H1 (cell line): Measurements from ENCODE around the gene RALGDS. TPM values are rescaled to one million over a fixed set of nuclear protein-coding genes. Genes with fewer than 3 reads are reported as not detected.
"Not testable (repeated sequence)": the region's sequence is repeated elsewhere in the genome, so short reads cannot be mapped to it uniquely, and the experiment has no call there.

Experiments used
- CTCF ChIA-PET: fragments of 300-600 bp; sonication (Branson Sonifier 250); formaldehyde crosslinking; loops from one replicate; lab custom pipeline; 2021; ENCODE audit not compliant: partially characterized antibody; lab: Charles Lee
- POLR2A ChIA-PET: fragments of 300-600 bp; sonication (Branson Sonifier 250); formaldehyde crosslinking; loops from one replicate; lab custom pipeline; 2021; ENCODE audit warnings: inconsistent platforms; ENCODE audit not compliant: partially characterized antibody; lab: Charles Lee
- DNase-seq, 2 experiments: peaks; one replicate each; pipeline versions ENCODE4 v3.0.0 to v3.0.0-alpha.2; 2010 to 2022; ENCODE audit warnings: low spot score in 2 of 2, low read depth in 1 of 2, mixed read lengths in 1 of 2
- FAIRE-seq: peaks from 2 replicates; lab custom pipeline; 2011; peaks lifted over from hg19 to GRCh38; lab: Jason Lieb, UNC
- H2AFZ ChIP-seq: 2 replicates; pipeline ENCODE4 v1.8.1; 2012; ENCODE audit warnings: low read length, inconsistent platforms
- H2AK5ac ChIP-seq: 2 replicates; pipeline ENCODE4 v1.6.1; 2013; ENCODE audit warnings: low read depth, low read length
- H2BK120ac ChIP-seq: replicated peaks from 2 replicates; pipeline ENCODE3; 2013; ENCODE audit warnings: low read depth, low read length, inconsistent platforms
- H2BK12ac ChIP-seq: 2 replicates; pipeline ENCODE4 v1.6.1; 2013; ENCODE audit warnings: low read depth, low read length
- H2BK15ac ChIP-seq: 2 replicates; pipeline ENCODE4 v1.6.1; 2013; ENCODE audit warnings: low read length
- H2BK20ac ChIP-seq: 2 replicates; pipeline ENCODE4 v1.6.1; 2013; ENCODE audit warnings: low read length
- H2BK5ac ChIP-seq: 2 replicates; pipeline ENCODE4 v1.6.1; 2013; ENCODE audit warnings: low read depth, low read length
- H3K14ac ChIP-seq: 2 replicates; pipeline ENCODE4 v1.6.1; 2013; ENCODE audit warnings: inconsistent platforms; ENCODE audit not compliant: insufficient read length
- H3K18ac ChIP-seq: 2 replicates; pipeline ENCODE4 v1.6.1; 2013; ENCODE audit warnings: low read length; ENCODE audit errors: extremely low read depth
- H3K23ac ChIP-seq: 2 replicates; pipeline ENCODE4 v1.6.1; 2013; ENCODE audit warnings: inconsistent platforms; ENCODE audit not compliant: insufficient read length
- H3K23me2 ChIP-seq: 2 replicates; pipeline ENCODE4 v1.6.1; 2013; ENCODE audit warnings: low read depth, low read length
- H3K27ac ChIP-seq: 2 replicates; pipeline ENCODE4 v1.6.1; 2011; ENCODE audit warnings: low read depth, low read length, inconsistent platforms
- H3K27me3 ChIP-seq, 4 experiments: replicated peaks in 1 of 4; 1 replicate in 1 of 4; 2 replicates in 3 of 4; pipeline versions ENCODE4 v1.6.1 to v1.8.1; 2011 to 2013; ENCODE audit warnings: low read length in 3 of 4, mild to moderate bottlenecking in 3 of 4, inconsistent platforms in 2 of 4, mixed read lengths in 2 of 4, moderate library complexity in 1 of 4; ENCODE audit not compliant: control insufficient read depth in 3 of 4, insufficient read depth in 3 of 4; ENCODE audit errors: extremely low read depth in 1 of 4
- H3K36me3 ChIP-seq, 4 experiments: 2 replicates each; pipeline versions ENCODE4 v1.6.1 to v1.8.1; 2011 to 2013; ENCODE audit warnings: mild to moderate bottlenecking in 4 of 4, low read length in 3 of 4, moderate library complexity in 2 of 4, control low read depth in 1 of 4, inconsistent platforms in 1 of 4; ENCODE audit not compliant: insufficient read depth in 4 of 4, control insufficient read depth in 2 of 4
- H3K4ac ChIP-seq: replicated peaks from 2 replicates; pipeline ENCODE3; 2013; ENCODE audit warnings: low read length, low read depth, mixed read lengths, inconsistent platforms; ENCODE audit not compliant: insufficient read length
- H3K4me1 ChIP-seq, 4 experiments: replicated peaks in 1 of 4; 1 replicate in 1 of 4; 2 replicates in 3 of 4; pipeline versions ENCODE4 v1.6.1 to v1.8.1; 2011 to 2013; ENCODE audit warnings: low read length in 3 of 4, inconsistent platforms in 2 of 4, mixed read lengths in 1 of 4; ENCODE audit not compliant: insufficient read depth in 4 of 4, control insufficient read depth in 3 of 4
- H3K4me2 ChIP-seq, 2 experiments: 2 replicates each; pipeline versions ENCODE4 v1.6.1 to v1.8.1; 2011 to 2013; ENCODE audit warnings: low read depth in 2 of 2, low read length in 2 of 2, control low read depth in 1 of 2, inconsistent platforms in 1 of 2, mild to moderate bottlenecking in 1 of 2; ENCODE audit not compliant: insufficient read depth in 1 of 2
- H3K4me3 ChIP-seq, 4 experiments: fragments of 200-600, 300-600 bp in 1 of 4; sonication (generic), shearing (Covaris generic), sonication (Bioruptor Twin) in 1 of 4; 2 replicates each; pipeline versions ENCODE4 v1.5.1 to v1.8.1; 2011 to 2016; ENCODE audit warnings: low read length in 4 of 4, low read depth in 3 of 4, control low read depth in 2 of 4, inconsistent platforms in 2 of 4, mild to moderate bottlenecking in 2 of 4, mixed read lengths in 1 of 4, moderate library complexity in 1 of 4; ENCODE audit not compliant: insufficient read depth in 2 of 4; ENCODE audit errors: extremely low read depth in 1 of 4
- H3K56ac ChIP-seq: replicated peaks from 2 replicates; pipeline ENCODE3; 2013; ENCODE audit warnings: low read depth, mild to moderate bottlenecking, mixed read lengths, low read length, inconsistent platforms; ENCODE audit not compliant: insufficient read length
- H3K79me1 ChIP-seq: 2 replicates; pipeline ENCODE4 v1.6.1; 2013; ENCODE audit warnings: low read depth, low read length, control low read depth
- H3K79me2 ChIP-seq, 2 experiments: 2 replicates each; pipeline versions ENCODE4 v1.6.1 to v1.8.1; 2012 to 2013; ENCODE audit warnings: low read length in 2 of 2, mild to moderate bottlenecking in 2 of 2, inconsistent platforms in 1 of 2; ENCODE audit not compliant: insufficient read depth in 2 of 2, control insufficient read depth in 1 of 2
- H3K9ac ChIP-seq, 4 experiments: replicated peaks in 1 of 4; 1 replicate in 1 of 4; 2 replicates in 3 of 4; pipeline versions ENCODE4 v1.6.1 to v1.8.1; 2011 to 2013; ENCODE audit warnings: low read depth in 3 of 4, low read length in 3 of 4, control low read depth in 2 of 4, mild to moderate bottlenecking in 2 of 4, moderate library complexity in 2 of 4, inconsistent platforms in 1 of 4; ENCODE audit errors: extremely low read depth in 1 of 4
- H3K9me3 ChIP-seq, 2 experiments: 2 replicates each; pipeline versions ENCODE4 v1.6.1 to v1.8.1; 2012 to 2013; ENCODE audit warnings: mild to moderate bottlenecking in 2 of 2, moderate library complexity in 2 of 2, control low read depth in 1 of 2, inconsistent platforms in 1 of 2, low read depth in 1 of 2, low read length in 1 of 2, mixed read lengths in 1 of 2; ENCODE audit not compliant: insufficient read depth in 2 of 2
- H4K20me1 ChIP-seq, 2 experiments: replicated peaks in 1 of 2; 2 replicates each; pipeline versions ENCODE3 to v1.8.1; 2011 to 2013; ENCODE audit warnings: inconsistent platforms in 2 of 2, low read length in 2 of 2, mild to moderate bottlenecking in 1 of 2; ENCODE audit not compliant: insufficient read depth in 2 of 2, control insufficient read depth in 1 of 2
- H4K5ac ChIP-seq: 2 replicates; pipeline ENCODE4 v1.6.1; 2013; ENCODE audit warnings: low read length, low read depth, mixed read lengths, inconsistent platforms; ENCODE audit not compliant: insufficient read length
- H4K8ac ChIP-seq: 2 replicates; pipeline ENCODE4 v1.8.0; 2013; ENCODE audit warnings: mild to moderate bottlenecking, moderate library complexity, low read length, inconsistent platforms; ENCODE audit not compliant: insufficient read depth; ENCODE audit errors: extremely low read depth
- H4K91ac ChIP-seq: replicated peaks from 2 replicates; pipeline ENCODE3; 2013; ENCODE audit warnings: low read length, mixed read lengths, inconsistent platforms; ENCODE audit not compliant: insufficient read length
- WGBS, 2 experiments: shearing (Covaris generic) in 1 of 2; methylation state at CpG; one replicate each; pipeline versions ENCODE4 v1.1.6 to v1.1.7; 2013 to 2015; ENCODE audit warnings: low lambda C conversion rate in 2 of 2, mixed read lengths in 2 of 2, inconsistent platforms in 1 of 2, low coverage in 1 of 2, missing lambda C conversion rate in 1 of 2; ENCODE audit not compliant: insufficient replicate concordance in 2 of 2, insufficient coverage in 1 of 2, insufficient read length in 1 of 2; ENCODE audit errors: extremely low coverage in 1 of 2, missing lambda C conversion rate in 1 of 2; 5-methylcytosine and 5-hydroxymethylcytosine counted together
- polyA plus RNA-seq, 7 experiments: library from polyadenylated mRNA; depleted of rRNA in 3 of 7; stranded (reverse) in 5 of 7; unstranded in 2 of 7; fragments of >200 nt in 5 of 7; fragments of 200-250 nt in 2 of 7; gene quantifications; 1 replicate in 5 of 7; 2 replicates in 1 of 7; 4 replicates in 1 of 7; pipeline versions ENCODE4 v1.2.1 to v1.2.3, GENCODE V29; 2011 to 2013; ENCODE audit warnings: missing spikeins in 2 of 7, mixed read lengths in 2 of 7
- total RNA-seq: library from RNA; stranded (reverse); fragmentation: NEBNext Ultra II Directional; extraction: Animal tissue kit (Norgen Biotek cat#: 25700); gene quantifications from 2 replicates; pipeline ENCODE4 v1.2.1, GENCODE V29; 2021

The RALGDS gene
- total and polyA plus RNA-seq, 2 of the 8 experiments (the other 6 are each of a cell fraction or from before 2014, with no cell fraction given) = 14.5 to 25.5 TPM

DNA sequence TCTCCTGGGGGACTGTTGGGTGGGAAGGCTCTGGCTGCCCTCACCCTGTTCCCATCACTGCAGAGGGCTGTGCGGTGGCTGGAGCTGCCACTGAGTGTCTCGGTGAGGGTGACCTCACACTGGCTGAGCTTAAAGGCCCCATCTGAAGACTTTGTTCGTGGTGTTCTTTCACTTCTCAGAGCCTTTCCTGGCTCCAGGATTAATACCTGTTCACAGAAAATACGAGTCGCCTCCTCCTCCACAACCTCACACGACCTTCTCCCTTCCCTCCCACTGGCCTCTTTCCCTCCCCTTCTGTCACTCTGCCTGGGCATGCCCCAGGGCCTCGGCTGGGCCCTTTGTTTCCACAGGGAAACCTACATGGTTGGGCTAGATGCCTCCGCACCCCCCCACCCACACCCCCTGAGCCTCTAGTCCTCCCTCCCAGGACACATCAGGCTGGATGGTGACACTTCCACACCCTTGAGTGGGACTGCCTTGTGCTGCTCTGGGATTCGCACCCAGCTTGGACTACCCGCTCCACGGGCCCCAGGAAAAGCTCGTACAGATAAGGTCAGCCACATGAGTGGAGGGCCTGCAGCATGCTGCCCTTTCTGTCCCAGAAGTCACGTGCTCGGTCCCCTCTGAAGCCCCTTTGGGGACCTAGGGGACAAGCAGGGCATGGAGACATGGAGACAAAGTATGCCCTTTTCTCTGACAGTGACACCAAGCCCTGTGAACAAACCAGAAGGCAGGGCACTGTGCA, 59.8 kb downstream of the RALGDS start:
- not testable (repeated sequence) for H3K23ac ChIP-seq, H3K79me2 ChIP-seq, H3K23me2 ChIP-seq, H3K9ac ChIP-seq, H3K4ac ChIP-seq, H3K14ac ChIP-seq, H2BK120ac ChIP-seq, H3K9me3 ChIP-seq, H3K4me2 ChIP-seq, H3K27me3 ChIP-seq, H4K20me1 ChIP-seq, DNase-seq, H3K4me3 ChIP-seq, H3K27ac ChIP-seq, FAIRE-seq, H4K8ac ChIP-seq, H2AFZ ChIP-seq, H3K79me1 ChIP-seq
- peak overlapping the region; percentile 83; the same call in 1 of the 2 replicates for H2BK5ac ChIP-seq
- H3K36me3 ChIP-seq = peaks cover 0 to 17% (median 4%) of the 10 kb centered on the region in 4 experiments; a peak in 5 of 8 replicates
- H2BK15ac ChIP-seq = peak overlapping the region; percentile 29; the same call in 1 of the 2 replicates
- peak overlapping the region; percentile 71; the same call in 1 of the 2 replicates for H2BK12ac ChIP-seq
- ChIA-PET POLR2A (interaction anchor here (1.9 kb wide), 2 partner anchors 12 kb away, joined by 4 to 7 read pairs; no protein-coding TSS in a partner anchor), CTCF (interaction anchor here (1.1 to 1.2 kb wide), 2 partner anchors 39 to 86 kb away, joined by 3 to 4 read pairs; no protein-coding TSS in a partner anchor)
- H3K56ac ChIP-seq = peak overlapping the region; percentile 1
- peak overlapping the region; percentile 93; the same call in 1 of the 2 replicates for H2AK5ac ChIP-seq
- peak overlapping the region; percentile 72; the same call in 1 of the 2 replicates for H2BK20ac ChIP-seq
- H4K5ac ChIP-seq = peak overlapping the region; percentile 50
- WGBS, 2 experiments = 81% methylated on average over 10 of the region's 14 CpGs; no CpG with 5 or more reads in 1 of the 2 experiments
- peaks cover 6 to 23% (median 13%) of the 10 kb centered on the region in 4 experiments for H3K4me1 ChIP-seq
- H3K18ac ChIP-seq = peak overlapping the region; percentile 44
- H4K91ac ChIP-seq = peak overlapping the region; percentile 98
